Activated CD8-positive, alpha-beta T cell treated with anti-CD3 and anti-CD28 coated beads for 36 hours (primary cell): Measurements from ENCODE around the gene SART1. TPM values are rescaled to one million over a fixed set of nuclear protein-coding genes. Genes with fewer than 3 reads are reported as not detected.

ENCODE experiments used
- ATAC-seq: fragments of 200-7000 bp; cut with Tn5 transposase; one replicate; pipeline ENCODE4 v1.10.0; 2021; ENCODE audit warnings: mild to moderate bottlenecking, moderate library complexity
- CTCF ChIA-PET: fragments of 350-600 bp; sonication (Branson Sonifier 250); formaldehyde crosslinking; loops from one replicate; lab custom pipeline; 2021; ENCODE audit warnings: antibody characterized with exemption; lab: Charles Lee
- POLR2A ChIA-PET: fragments of 350-600 bp; sonication (Branson Sonifier 250); formaldehyde crosslinking; loops from one replicate; lab custom pipeline; 2021; ENCODE audit warnings: antibody characterized with exemption; lab: Charles Lee
- DNase-seq: peaks from one replicate; pipeline ENCODE4 v3.0.0-alpha.2; 2020
- H3K27ac Mint-ChIP-seq: one replicate; pipeline ENCODE4 v1.8.0; 2021; ENCODE audit warnings: mild to moderate bottlenecking, mixed read lengths
- H3K27me3 Mint-ChIP-seq: one replicate; pipeline ENCODE4 v1.8.0; 2021; ENCODE audit warnings: mixed read lengths
- H3K36me3 Mint-ChIP-seq: one replicate; pipeline ENCODE4 v1.8.0; 2021; ENCODE audit warnings: low read depth, mixed read lengths
- H3K4me1 Mint-ChIP-seq: one replicate; pipeline ENCODE4 v1.8.0; 2021; ENCODE audit warnings: low read depth, mixed read lengths
- H3K4me3 Mint-ChIP-seq: one replicate; pipeline ENCODE4 v1.8.0; 2021; ENCODE audit warnings: mild to moderate bottlenecking, moderate library complexity, mixed read lengths
- H3K9me3 Mint-ChIP-seq: one replicate; pipeline ENCODE4 v1.8.0; 2021; ENCODE audit warnings: mixed read lengths
- CTCF ChIP-seq: fragments of 200-600 bp; IDR thresholded peaks from one replicate; pipeline ENCODE4 v1.8.0; 2022; ENCODE audit warnings: antibody characterized with exemption, mild to moderate bottlenecking
- intact Hi-C: fragments of 100-400 bp; cut with micrococcal nuclease; formaldehyde crosslinking; loops from one replicate; pipeline ENCODE4 v1.10.0; 2022
- total RNA-seq, 2 experiments: library from RNA; stranded (reverse); gene quantifications; one replicate each; pipeline ENCODE4 v1.2.3, GENCODE V29; 2021

The SART1 gene
- total RNA-seq, 2 experiments from 2014 or later: 58.3 to 63.9 TPM

DNA sequence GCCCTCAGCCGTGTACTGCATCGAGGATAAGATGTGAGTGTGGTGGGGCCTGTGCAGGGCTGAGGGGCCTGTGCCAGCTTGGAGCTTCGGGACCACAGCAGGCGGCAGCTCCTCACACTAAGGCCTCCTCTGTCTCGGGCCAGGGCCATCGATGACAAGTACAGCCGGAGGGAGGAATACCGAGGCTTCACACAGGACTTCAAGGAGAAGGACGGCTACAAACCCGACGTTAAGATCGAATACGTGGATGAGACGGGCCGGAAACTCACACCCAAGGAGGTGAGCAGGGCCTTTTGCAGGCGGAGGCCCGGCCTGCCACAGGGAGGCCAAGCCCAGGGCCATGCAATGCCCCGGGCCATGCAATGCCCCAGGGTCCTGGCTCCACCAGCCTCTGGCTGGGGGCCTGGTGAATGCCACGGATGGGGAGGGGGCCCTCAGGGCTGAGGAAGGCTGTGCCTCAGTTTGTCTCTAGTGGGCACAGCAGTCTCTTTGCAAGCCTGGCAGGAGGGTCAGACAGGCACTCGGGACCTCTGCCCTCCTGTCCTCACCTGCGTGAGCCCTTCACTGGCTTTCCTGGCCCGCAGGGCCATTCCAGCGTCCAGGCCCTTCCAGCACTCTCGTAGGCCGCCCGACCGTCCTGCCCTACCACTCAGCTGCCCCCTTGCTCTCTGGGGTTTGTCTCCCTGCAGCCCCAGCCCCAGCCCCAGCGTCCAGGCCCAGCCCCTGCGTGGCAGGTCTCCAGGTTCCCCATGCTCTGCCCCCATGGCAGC is 16.3 kb downstream of the SART1 start:
- no peak overlapping the region for H3K27ac Mint-ChIP-seq
- H3K9me3 Mint-ChIP-seq: no peaks in the 10 kb centered on the region
- peaks cover 29% of the 10 kb centered on the region for H3K36me3 Mint-ChIP-seq
- DNase-seq: no peak
- CTCF ChIA-PET: interaction anchor here (1.8 kb wide), 1 partner anchor 93 kb away, joined by 4 read pairs; no protein-coding TSS in a partner anchor
- no peaks in the 10 kb centered on the region for H3K27me3 Mint-ChIP-seq
- POLR2A ChIA-PET: interaction anchor here (0.6 to 1.9 kb wide), 3 partner anchors 8 to 118 kb away, joined by 3 to 5 read pairs (median 3); no protein-coding TSS in a partner anchor
- intact Hi-C loops: no loop called here
- H3K4me3 Mint-ChIP-seq: no peak overlapping the region
- no peaks in the 10 kb centered on the region for H3K4me1 Mint-ChIP-seq
- ATAC-seq: no peak
- no peak for TF ChIP-seq CTCF

DNA sequence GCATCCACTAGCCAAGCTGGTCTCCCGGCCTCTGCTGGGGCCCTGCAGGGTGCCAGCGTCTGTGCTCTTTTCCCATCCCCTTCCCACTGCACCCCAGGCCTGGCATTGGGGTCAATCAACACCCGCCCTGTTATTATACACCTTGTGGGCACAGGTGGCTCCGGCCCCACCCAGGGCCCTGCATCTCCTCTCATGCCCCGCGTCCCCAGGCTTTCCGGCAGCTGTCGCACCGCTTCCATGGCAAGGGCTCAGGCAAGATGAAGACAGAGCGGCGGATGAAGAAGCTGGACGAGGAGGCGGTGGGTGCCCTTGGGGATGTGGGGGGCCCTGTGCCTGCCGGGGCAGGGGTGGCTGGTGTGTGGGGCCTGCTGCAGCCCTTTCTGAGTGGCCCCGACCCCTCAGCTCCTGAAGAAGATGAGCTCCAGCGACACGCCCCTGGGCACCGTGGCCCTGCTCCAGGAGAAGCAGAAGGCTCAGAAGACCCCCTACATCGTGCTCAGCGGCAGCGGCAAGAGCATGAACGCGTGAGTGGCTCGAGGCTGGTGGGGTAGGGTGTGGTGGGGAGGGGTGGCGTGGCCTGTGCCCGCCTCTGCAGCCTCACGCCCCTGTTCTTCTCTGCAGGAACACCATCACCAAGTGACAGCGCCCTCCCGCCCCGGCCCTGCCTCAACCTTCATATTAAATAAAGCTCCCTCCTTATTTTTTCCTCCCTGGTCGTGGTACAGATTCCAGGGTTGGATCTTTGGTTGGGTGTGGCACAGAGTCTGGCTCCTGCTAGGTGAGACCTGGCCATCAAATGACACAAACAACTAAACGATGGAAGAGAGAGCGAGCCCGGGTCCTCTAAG is 17.1 kb downstream of the SART1 start:
- POLR2A ChIA-PET: interaction anchor here (1.9 kb wide), 1 partner anchor 9 kb away, joined by 5 read pairs; no protein-coding TSS in a partner anchor

DNA sequence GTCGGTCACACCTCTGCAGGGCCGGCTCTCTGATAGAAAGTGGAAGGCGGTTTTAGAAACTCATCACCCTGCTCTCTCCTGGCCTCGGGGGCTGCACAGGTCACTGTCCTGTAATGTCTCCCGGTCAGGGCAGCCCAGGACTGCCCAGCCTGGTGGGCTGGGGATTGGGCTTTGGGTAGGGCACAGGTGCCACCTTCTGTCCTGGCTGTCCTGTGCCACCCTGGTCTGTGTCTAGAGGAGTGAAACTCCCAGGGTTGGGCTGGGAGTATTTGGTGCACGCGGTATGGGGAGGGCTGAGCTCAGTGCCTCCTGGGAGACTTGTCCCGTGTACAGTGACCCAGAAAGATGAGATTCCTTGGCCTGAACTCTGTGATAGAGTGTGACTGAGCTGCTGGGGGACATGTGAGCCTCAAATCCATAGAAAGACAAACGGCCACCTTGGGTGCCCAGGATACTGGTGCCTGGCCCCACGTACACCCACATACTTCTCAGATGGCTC is 17.8 kb downstream of the SART1 start:
- Mint-ChIP-seq H3K27me3 (no peaks in the 10 kb centered on the region), H3K4me1 (no peaks in the 10 kb centered on the region), H3K27ac (no peak overlapping the region), H3K4me3 (no peak overlapping the region), H3K9me3 (no peaks in the 10 kb centered on the region), H3K36me3 (peaks cover 20% of the 10 kb centered on the region)
- intact Hi-C loops: no loop called here
- ChIA-PET POLR2A (interaction anchor here (0.8 to 1.9 kb wide), 2 partner anchors 10 to 36 kb away, joined by 4 to 5 read pairs; no protein-coding TSS in a partner anchor), CTCF (interaction anchor here (1.0 to 1.8 kb wide), 4 partner anchors 9 to 95 kb away, joined by 3 to 10 read pairs (median 4); partner anchors contain the start of gene FIBP)
- DNase-seq (no peak), ATAC-seq (no peak)
- TF ChIP-seq CTCF: no peak

More for the DNA sequence above, 17.1 kb downstream of the SART1 start:
- no peaks in the 10 kb centered on the region for H3K9me3 Mint-ChIP-seq
- CTCF ChIA-PET: interaction anchor here (1.1 to 1.8 kb wide), 3 partner anchors 10 to 94 kb away, joined by 3 to 10 read pairs (median 4); no protein-coding TSS in a partner anchor
- TF ChIP-seq CTCF: no peak
- DNase-seq (no peak), ATAC-seq (no peak)
- H3K27ac Mint-ChIP-seq: no peak overlapping the region
- H3K4me1 Mint-ChIP-seq: no peaks in the 10 kb centered on the region
- H3K4me3 Mint-ChIP-seq: no peak overlapping the region
- intact Hi-C loops: no loop called here
- H3K27me3 Mint-ChIP-seq: no peaks in the 10 kb centered on the region
- H3K36me3 Mint-ChIP-seq: peaks cover 23% of the 10 kb centered on the region

- Mint-ChIP-seq H3K9me3 (no peaks in the 10 kb centered on the region), H3K36me3 (peaks cover 14% of the 10 kb centered on the region), H3K4me3 (no peak overlapping the region), H3K27ac (no peak overlapping the region), H3K27me3 (no peaks in the 10 kb centered on the region), H3K4me1 (no peaks in the 10 kb centered on the region)
- DNase-seq (no peak), ATAC-seq (no peak)
- ChIA-PET POLR2A (interaction anchor here (0.9 to 1.3 kb wide), 3 partner anchors 9 to 120 kb away, joined by 3 to 4 read pairs (median 3); partner anchors contain the start of genes BANF1 and EIF1AD), CTCF (no interaction called here)
- TF ChIP-seq CTCF: no peak
- intact Hi-C loops: no loop called here
Observed at GRCh38 chr11:65981101-65981740, 19.7 kb downstream of the SART1 start.
